NCI-H1048 (cell line): ENCODE measurements around the gene MYL2.

Experiments
- DNase-seq: peaks from one replicate; lab custom pipeline; 2025; lab: John Stamatoyannopoulos, UW

MYL2 gene

GRCh38 chr12:110896559-110896958, 23.8 kb downstream of the MYL2 start:
- DNase-seq = no peak

GRCh38 chr12:110893956-110894355, 26.4 kb downstream of the MYL2 start:
- DNase-seq = no peak

GRCh38 chr12:110889361-110889760, 31.0 kb downstream of the MYL2 start:
- DNase-seq = no peak

- no peak for DNase-seq
These were observed 32.0 kb downstream of the MYL2 start for GRCh38 chr12:110888256-110888991.

GRCh38 chr12:110885152-110885840, 35.1 kb downstream of the MYL2 start:
- DNase-seq = no peak

GRCh38 chr12:110883251-110883650, 37.1 kb downstream of the MYL2 start:
- DNase-seq = no peak

- DNase-seq = no peak
These were observed 39.7 kb downstream of the MYL2 start for GRCh38 chr12:110880651-110881050.

GRCh38 chr12:110874781-110875180, 45.6 kb downstream of the MYL2 start:
- no peak for DNase-seq

- no peak for DNase-seq
These were observed 46.0 kb downstream of the MYL2 start for GRCh38 chr12:110874351-110874750.

GRCh38 chr12:110872100-110872499, 48.3 kb downstream of the MYL2 start:
- no peak for DNase-seq

GRCh38 chr12:110869803-110870202, 50.6 kb downstream of the MYL2 start:
- DNase-seq = no peak

GRCh38 chr12:110869026-110869425, 51.4 kb downstream of the MYL2 start:
- no peak for DNase-seq

- no peak for DNase-seq
These were observed 54.9 kb downstream of the MYL2 start for GRCh38 chr12:110865521-110865920.

GRCh38 chr12:110863161-110863560, 57.2 kb downstream of the MYL2 start:
- no peak for DNase-seq

GRCh38 chr12:110862329-110862728, 58.0 kb downstream of the MYL2 start:
- no peak for DNase-seq

- DNase-seq = no peak
These were observed 58.6 kb downstream of the MYL2 start for GRCh38 chr12:110861729-110862128.
